GM21717 (cell line): ENCODE results near the gene MMP1.
A peak's percentile ranks its signal among the peaks of the same experiment; 100 is the strongest.

Experiments used
- ATAC-seq: cut with Tn5 transposase; IDR thresholded peaks from one replicate; pipeline ENCODE4 v1.9.1; 2021; ENCODE audit warnings: mild to moderate bottlenecking, moderate library complexity; ENCODE audit not compliant: unreplicated experiment

MMP1 gene

GRCh38 chr11:102807921-102808320 is 10.0 kb upstream of the MMP1 start:
- ATAC-seq, result no peak

GRCh38 chr11:102806296-102806695 is 8.3 kb upstream of the MMP1 start:
- ATAC-seq, result no peak

- ATAC-seq, result no peak
Observed at GRCh38 chr11:102802341-102802740, 4.4 kb upstream of the MMP1 start.

GRCh38 chr11:102800767-102801166 is 2.8 kb upstream of the MMP1 start:
- no peak for ATAC-seq

GRCh38 chr11:102799681-102800340 is 1.9 kb upstream of the MMP1 start:
- no peak for ATAC-seq

- peak; percentile 93 for ATAC-seq
Observed at GRCh38 chr11:102794382-102794781, 3.6 kb downstream of the MMP1 start.

- ATAC-seq, result no peak
Observed at GRCh38 chr11:102793677-102794290, 4.2 kb downstream of the MMP1 start.

- no peak for ATAC-seq
Observed at GRCh38 chr11:102792604-102793003, 5.4 kb downstream of the MMP1 start.

- no peak for ATAC-seq
Observed at GRCh38 chr11:102791271-102792036, 6.5 kb downstream of the MMP1 start.

- ATAC-seq, result no peak
Observed at GRCh38 chr11:102788334-102788995, 9.5 kb downstream of the MMP1 start.

GRCh38 chr11:102784380-102784779 is 13.6 kb downstream of the MMP1 start:
- no peak for ATAC-seq

GRCh38 chr11:102783720-102784119 is 14.2 kb downstream of the MMP1 start:
- ATAC-seq, result no peak

- ATAC-seq, result no peak
Observed at GRCh38 chr11:102783016-102783415, 14.9 kb downstream of the MMP1 start.

GRCh38 chr11:102781676-102782075 is 16.3 kb downstream of the MMP1 start:
- no peak for ATAC-seq

- ATAC-seq, result no peak
Observed at GRCh38 chr11:102780491-102780918, 17.5 kb downstream of the MMP1 start, which contains the start of gene MMP10. Gene MMP10 (minus strand): TSS chr11:102780628. CDS start chr11:102780591, 37 bp downstream.

GRCh38 chr11:102776454-102776853 is 21.5 kb downstream of the MMP1 start:
- no peak for ATAC-seq

- ATAC-seq, result no peak
Observed at GRCh38 chr11:102773386-102773785, 24.6 kb downstream of the MMP1 start.

- no peak for ATAC-seq
Observed at GRCh38 chr11:102771351-102771750, 26.6 kb downstream of the MMP1 start.

GRCh38 chr11:102770191-102770590 is 27.8 kb downstream of the MMP1 start:
- ATAC-seq, result no peak

GRCh38 chr11:102767800-102768199 is 30.2 kb downstream of the MMP1 start:
- no peak for ATAC-seq

GRCh38 chr11:102763440-102763839 is 34.5 kb downstream of the MMP1 start:
- no peak for ATAC-seq
